CD4-positive, alpha-beta memory T cell (primary cell): ENCODE data around the gene FZR1. TPM values are rescaled to one million over a fixed set of nuclear protein-coding genes. Genes with fewer than 3 reads are reported as not detected.

ENCODE experiments used
- CTCF ChIA-PET: fragments of 350-600 bp; sonication (Branson Sonifier 250); formaldehyde crosslinking; loops from one replicate; lab custom pipeline; 2021; ENCODE audit warnings: inconsistent platforms; ENCODE audit not compliant: partially characterized antibody; lab: Charles Lee
- POLR2A ChIA-PET: fragments of 350-600 bp; sonication (Branson Sonifier 250); formaldehyde crosslinking; loops from one replicate; lab custom pipeline; 2021; ENCODE audit not compliant: partially characterized antibody; lab: Charles Lee
- DNase-seq, 5 donors: peaks; one replicate each; pipeline versions ENCODE4 v3.0.0 to v3.0.0-alpha.2; 2020 to 2022; ENCODE audit warnings: mixed read lengths in 1 of 5
- H3K27ac ChIP-seq: one replicate; pipeline ENCODE4 v1.7.0; 2013; ENCODE audit warnings: low read depth, low read length
- H3K27me3 ChIP-seq: 2 replicates; pipeline ENCODE4 v1.7.0; 2013; ENCODE audit warnings: mild to moderate bottlenecking, low read length, moderate library complexity; ENCODE audit not compliant: insufficient read depth
- H3K36me3 ChIP-seq: 2 replicates; pipeline ENCODE4 v1.7.0; 2013; ENCODE audit warnings: mild to moderate bottlenecking, low read length, moderate library complexity; ENCODE audit not compliant: insufficient read depth
- H3K4me1 ChIP-seq: 2 replicates; pipeline ENCODE4 v1.7.0; 2013; ENCODE audit warnings: mild to moderate bottlenecking, low read length, moderate library complexity; ENCODE audit not compliant: insufficient read depth
- H3K4me3 ChIP-seq, 2 donors: one replicate each; pipeline ENCODE4 v1.7.0; 2013; ENCODE audit warnings: low read length in 2 of 2, mild to moderate bottlenecking in 1 of 2
- H3K9me3 ChIP-seq, 2 donors: one replicate each; pipeline ENCODE4 v1.7.0; 2013; ENCODE audit warnings: low read length in 2 of 2, control low read depth in 1 of 2; ENCODE audit not compliant: control insufficient read depth in 1 of 2
- H3K27ac Mint-ChIP-seq, 7 donors: one replicate each; pipeline ENCODE4 v1.8.0; 2020 to 2021; ENCODE audit warnings: mixed read lengths in 7 of 7, mild to moderate bottlenecking in 6 of 7, inconsistent platforms in 3 of 7, moderate library complexity in 3 of 7
- H3K27me3 Mint-ChIP-seq, 2 donors: one replicate each; pipeline ENCODE4 v1.8.0; 2020 to 2021; ENCODE audit warnings: mixed read lengths in 2 of 2
- H3K36me3 Mint-ChIP-seq, 2 donors: one replicate each; pipeline ENCODE4 v1.8.0; 2020 to 2021; ENCODE audit warnings: mixed read lengths in 2 of 2, inconsistent platforms in 1 of 2, mild to moderate bottlenecking in 1 of 2
- H3K4me1 Mint-ChIP-seq, 4 donors: one replicate each; pipeline ENCODE4 v1.8.0; 2020 to 2021; ENCODE audit warnings: mixed read lengths in 4 of 4, mild to moderate bottlenecking in 1 of 4
- H3K4me3 Mint-ChIP-seq, 8 donors: one replicate each; pipeline ENCODE4 v1.8.0; 2020 to 2021; ENCODE audit warnings: mixed read lengths in 8 of 8, mild to moderate bottlenecking in 7 of 8, moderate library complexity in 6 of 8, inconsistent platforms in 3 of 8
- H3K9me3 Mint-ChIP-seq, 8 donors: one replicate each; pipeline ENCODE4 v1.8.0; 2020 to 2021; ENCODE audit warnings: mixed read lengths in 8 of 8, mild to moderate bottlenecking in 5 of 8, inconsistent platforms in 3 of 8, moderate library complexity in 1 of 8
- intact Hi-C: fragments of 100-400 bp; cut with micrococcal nuclease; formaldehyde crosslinking; loops from one replicate; pipeline ENCODE4 v1.15.1; 2023
- polyA plus RNA-seq, 2 donors: library from polyadenylated mRNA; unstranded; fragments of 300-500 nt; fragmentation: Illumina TruSeq; gene quantifications; one replicate each; pipeline ENCODE4 v1.2.3, GENCODE V29; 2021
- total RNA-seq, 2 experiments: library from RNA; stranded (reverse); gene quantifications; one replicate each; pipeline ENCODE4 v1.2.3, GENCODE V29; 2021

The FZR1 gene
- total and polyA plus RNA-seq, 4 experiments from 2014 or later, result 7.1 to 73.7 (median 44.7) TPM

- Mint-ChIP-seq H3K27ac (no peak overlapping the region), H3K4me3 (no peak overlapping the region), H3K4me1 (no peaks in the 10 kb centered on the region), H3K9me3 (peaks cover 0 to 2% (median 0%) of the 10 kb centered on the region in 8 donors), H3K36me3 (peaks cover 6 to 11% of the 10 kb centered on the region in 2 donors), H3K27me3 (no peaks in the 10 kb centered on the region)
- intact Hi-C loops, result no loop called here
- Histone ChIP-seq H3K27ac (no peak overlapping the region), H3K27me3 (no peaks in the 10 kb centered on the region), H3K4me1 (no peaks in the 10 kb centered on the region), H3K4me3 (no peak overlapping the region), H3K36me3 (no peaks in the 10 kb centered on the region), H3K9me3 (no peaks in the 10 kb centered on the region)
- ChIA-PET CTCF (interaction anchor here (1.5 kb wide), 1 partner anchor 10 kb away, joined by 6 read pairs; no protein-coding TSS in a partner anchor), POLR2A (no interaction called here)
- DNase-seq, result no peak
Measured at GRCh38 chr19:3462991-3463713, 43.0 kb upstream of the FZR1 start.

GRCh38 chr19:3463714-3464586 lies 42.2 kb upstream of the FZR1 start:
- intact Hi-C loops, result no loop called here
- Mint-ChIP-seq H3K27me3 (no peaks in the 10 kb centered on the region), H3K27ac (no peak overlapping the region), H3K4me3 (no peak overlapping the region), H3K36me3 (peaks cover 6 to 10% of the 10 kb centered on the region in 2 donors), H3K9me3 (peaks cover 0 to 2% (median 0%) of the 10 kb centered on the region in 8 donors), H3K4me1 (peaks cover 0 to 2% (median under 1%) of the 10 kb centered on the region in 4 donors)
- Histone ChIP-seq H3K27me3 (no peaks in the 10 kb centered on the region), H3K4me3 (no peak overlapping the region), H3K27ac (no peak overlapping the region), H3K4me1 (no peaks in the 10 kb centered on the region), H3K36me3 (no peaks in the 10 kb centered on the region), H3K9me3 (no peaks in the 10 kb centered on the region)
- ChIA-PET CTCF (interaction anchor here (1.5 kb wide), 1 partner anchor 9 kb away, joined by 6 read pairs; no protein-coding TSS in a partner anchor), POLR2A (no interaction called here)
- DNase-seq, result no peak

DNA sequence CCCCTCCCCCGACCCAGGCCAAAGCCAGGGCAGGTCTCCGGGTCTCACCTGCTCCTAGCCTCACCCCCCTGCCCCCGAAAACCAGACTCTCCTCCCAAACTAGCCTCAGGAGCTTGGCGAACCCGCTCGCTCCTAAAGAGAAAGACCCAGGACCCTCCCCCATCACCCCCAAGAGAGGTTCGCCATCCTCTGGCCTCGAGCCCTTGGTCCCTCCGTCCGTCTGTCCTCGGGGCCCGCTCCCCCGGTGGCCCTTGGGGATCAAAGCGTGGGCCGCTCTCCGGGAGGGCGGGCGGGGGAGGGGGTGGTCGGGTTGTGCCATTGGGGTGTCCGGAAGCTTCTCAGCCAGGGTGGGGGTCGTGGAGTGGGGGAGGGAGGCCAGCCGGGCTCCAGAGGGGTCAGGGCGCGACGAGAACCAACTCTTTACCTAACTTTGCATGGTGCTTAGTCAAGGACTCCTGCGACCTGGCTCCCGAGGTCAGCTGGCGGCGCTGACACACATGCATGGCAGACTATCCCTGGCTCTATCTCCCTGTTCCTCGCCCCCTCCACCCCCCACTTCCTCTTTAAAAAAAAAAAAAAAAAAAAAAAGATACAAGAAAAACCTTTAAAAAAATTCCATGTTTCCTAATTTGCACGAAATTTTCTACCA lies 41.4 kb upstream of the FZR1 start:
- Mint-ChIP-seq H3K27ac (no peak overlapping the region), H3K36me3 (peaks cover 6 to 8% of the 10 kb centered on the region in 2 donors), H3K9me3 (peaks cover 0 to 2% (median 0%) of the 10 kb centered on the region in 8 donors), H3K4me3 (no peak overlapping the region), H3K27me3 (no peaks in the 10 kb centered on the region), H3K4me1 (peaks cover 0 to 2% (median under 1%) of the 10 kb centered on the region in 4 donors)
- no peak for DNase-seq
- no peaks in the 10 kb centered on the region for H3K36me3 ChIP-seq
- no peaks in the 10 kb centered on the region for H3K9me3 ChIP-seq
- no peaks in the 10 kb centered on the region for H3K4me1 ChIP-seq
- no peaks in the 10 kb centered on the region for H3K27me3 ChIP-seq
- H3K4me3 ChIP-seq, result no peak overlapping the region
- intact Hi-C loops, result no loop called here
- no peak overlapping the region for H3K27ac ChIP-seq
- POLR2A ChIA-PET, result no interaction called here
- CTCF ChIA-PET, result interaction anchor here (0.7 to 1.9 kb wide), 3 partner anchors 8 to 174 kb away, joined by 4 to 6 read pairs (median 6); no protein-coding TSS in a partner anchor

DNA sequence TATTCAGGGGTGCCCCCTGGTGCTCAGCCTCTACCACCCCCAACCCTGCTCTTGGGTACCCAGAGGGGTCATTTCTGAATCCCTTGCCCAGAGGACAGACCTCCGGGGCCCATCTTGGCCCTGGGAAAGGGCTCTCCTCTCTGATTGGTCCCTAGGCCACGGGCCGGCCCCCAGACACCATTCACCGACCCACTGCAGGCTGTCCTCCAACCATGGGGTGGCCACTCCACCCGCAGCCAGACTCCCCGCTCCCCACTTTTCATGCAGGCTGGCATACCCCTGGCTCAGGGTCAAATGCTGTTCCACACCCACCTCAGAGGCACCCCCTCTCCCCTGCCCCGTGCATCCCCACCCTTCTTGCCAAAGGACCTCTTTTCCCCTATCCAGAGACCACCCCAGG lies 40.6 kb upstream of the FZR1 start:
- Histone ChIP-seq H3K9me3 (no peaks in the 10 kb centered on the region), H3K4me1 (no peaks in the 10 kb centered on the region), H3K27ac (no peak overlapping the region), H3K27me3 (no peaks in the 10 kb centered on the region), H3K36me3 (no peaks in the 10 kb centered on the region), H3K4me3 (no peak overlapping the region)
- ChIA-PET POLR2A (no interaction called here), CTCF (interaction anchor here (1.9 kb wide), 1 partner anchor 161 kb away, joined by 6 read pairs; no protein-coding TSS in a partner anchor)
- Mint-ChIP-seq H3K4me1 (peaks cover 0 to 2% (median under 1%) of the 10 kb centered on the region in 4 donors), H3K27me3 (peaks cover 0 to under 1% of the 10 kb centered on the region in 2 donors), H3K36me3 (peaks cover 6% of the 10 kb centered on the region in 2 donors), H3K27ac (no peak overlapping the region), H3K4me3 (no peak overlapping the region), H3K9me3 (peaks cover 0 to 2% (median 0%) of the 10 kb centered on the region in 8 donors)
- DNase-seq, result no peak
- intact Hi-C loops, result no loop called here

GRCh38 chr19:3466635-3467034 lies 39.5 kb upstream of the FZR1 start:
- Mint-ChIP-seq H3K9me3 (peaks cover 0 to 2% (median 0%) of the 10 kb centered on the region in 8 donors), H3K27me3 (peaks cover 0 to 1% of the 10 kb centered on the region in 2 donors), H3K4me1 (peaks cover 0 to 3% (median under 1%) of the 10 kb centered on the region in 4 donors), H3K36me3 (peaks cover 6% of the 10 kb centered on the region in 2 donors), H3K4me3 (no peak overlapping the region), H3K27ac (no peak overlapping the region)
- POLR2A ChIA-PET, result no interaction called here
- CTCF ChIA-PET, result interaction anchor here (0.7 to 1.9 kb wide), 2 partner anchors 10 to 162 kb away, joined by 3 to 6 read pairs; no protein-coding TSS in a partner anchor
- H3K36me3 ChIP-seq, result no peaks in the 10 kb centered on the region
- no peaks in the 10 kb centered on the region for H3K4me1 ChIP-seq
- H3K9me3 ChIP-seq, result no peaks in the 10 kb centered on the region
- H3K4me3 ChIP-seq, result no peak overlapping the region
- DNase-seq, result no peak
- H3K27me3 ChIP-seq, result no peaks in the 10 kb centered on the region
- H3K27ac ChIP-seq, result no peak overlapping the region
- intact Hi-C loops, result no loop called here

DNA sequence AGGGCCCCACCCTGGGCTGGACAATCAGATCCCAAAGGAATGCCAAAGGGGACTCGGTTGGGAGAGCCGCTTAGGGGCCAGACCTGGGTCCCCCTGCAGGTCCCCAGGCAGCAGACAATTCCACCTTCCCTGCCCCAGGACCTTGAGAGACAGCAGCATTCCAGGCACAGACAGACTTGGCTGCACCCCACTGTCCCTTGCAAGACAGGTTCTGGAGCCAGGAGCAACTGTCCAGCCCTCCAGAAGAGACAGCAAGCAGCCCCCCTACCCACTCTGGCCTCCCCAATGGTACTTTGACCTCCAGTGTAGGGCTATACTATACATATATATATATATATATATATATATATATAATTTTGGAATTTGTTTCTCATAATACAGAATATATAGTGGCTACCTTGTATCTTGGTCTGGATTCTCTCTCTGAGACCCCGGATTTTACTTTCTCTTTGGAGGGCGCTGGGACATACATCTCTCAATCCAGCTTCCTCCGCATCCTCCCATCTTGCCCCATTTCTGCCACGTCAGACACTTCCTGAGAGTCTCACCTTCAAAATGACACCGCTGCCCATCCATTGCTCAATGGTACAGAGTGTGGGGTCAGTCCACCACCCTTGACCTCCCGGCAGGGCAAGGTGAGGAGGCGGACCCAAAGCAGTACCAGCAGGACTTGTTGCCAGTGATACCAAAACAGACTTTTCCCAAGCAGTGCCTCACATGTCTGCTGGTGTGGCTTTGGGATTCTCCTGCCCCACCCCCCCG lies 38.5 kb upstream of the FZR1 start:
- no peaks in the 10 kb centered on the region for H3K36me3 ChIP-seq
- H3K9me3 ChIP-seq, result no peaks in the 10 kb centered on the region
- H3K27ac ChIP-seq, result no peak overlapping the region
- H3K4me3 ChIP-seq, result no peak overlapping the region
- no peaks in the 10 kb centered on the region for H3K4me1 ChIP-seq
- Mint-ChIP-seq H3K27me3 (peaks cover 0 to 1% of the 10 kb centered on the region in 2 donors), H3K36me3 (peaks cover 3% of the 10 kb centered on the region in 2 donors), H3K27ac (no peak overlapping the region), H3K4me1 (peaks cover 0 to 3% (median under 1%) of the 10 kb centered on the region in 4 donors), H3K4me3 (no peak overlapping the region), H3K9me3 (peaks cover 0 to 2% (median 0%) of the 10 kb centered on the region in 8 donors)
- intact Hi-C loops, result no loop called here
- ChIA-PET POLR2A (no interaction called here), CTCF (no interaction called here)
- H3K27me3 ChIP-seq, result no peaks in the 10 kb centered on the region
- no peak for DNase-seq
